ENCODE data around the gene AZIN2.

DNA sequence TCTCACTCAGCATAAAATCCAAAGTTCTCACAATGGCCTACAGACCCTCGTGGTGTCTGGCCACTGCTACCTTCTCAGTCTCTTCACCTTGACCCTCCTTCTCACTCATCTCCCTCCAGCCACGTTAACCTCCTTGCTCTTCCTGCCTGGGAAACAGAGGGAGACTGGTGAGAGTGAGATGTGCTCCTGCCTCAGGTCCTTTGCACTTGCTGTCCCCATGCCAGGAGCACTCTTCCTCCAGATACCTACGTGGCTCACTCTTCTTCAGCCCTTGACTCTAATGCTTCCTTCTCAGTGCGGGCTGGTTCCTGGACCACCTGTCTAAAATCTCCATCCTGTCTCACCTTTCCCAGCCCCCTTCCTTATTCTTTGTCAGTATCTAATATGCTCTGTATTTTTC, 76.2 kb downstream of the AZIN2 start:
- TF ChIP-seq, protein P1, sequence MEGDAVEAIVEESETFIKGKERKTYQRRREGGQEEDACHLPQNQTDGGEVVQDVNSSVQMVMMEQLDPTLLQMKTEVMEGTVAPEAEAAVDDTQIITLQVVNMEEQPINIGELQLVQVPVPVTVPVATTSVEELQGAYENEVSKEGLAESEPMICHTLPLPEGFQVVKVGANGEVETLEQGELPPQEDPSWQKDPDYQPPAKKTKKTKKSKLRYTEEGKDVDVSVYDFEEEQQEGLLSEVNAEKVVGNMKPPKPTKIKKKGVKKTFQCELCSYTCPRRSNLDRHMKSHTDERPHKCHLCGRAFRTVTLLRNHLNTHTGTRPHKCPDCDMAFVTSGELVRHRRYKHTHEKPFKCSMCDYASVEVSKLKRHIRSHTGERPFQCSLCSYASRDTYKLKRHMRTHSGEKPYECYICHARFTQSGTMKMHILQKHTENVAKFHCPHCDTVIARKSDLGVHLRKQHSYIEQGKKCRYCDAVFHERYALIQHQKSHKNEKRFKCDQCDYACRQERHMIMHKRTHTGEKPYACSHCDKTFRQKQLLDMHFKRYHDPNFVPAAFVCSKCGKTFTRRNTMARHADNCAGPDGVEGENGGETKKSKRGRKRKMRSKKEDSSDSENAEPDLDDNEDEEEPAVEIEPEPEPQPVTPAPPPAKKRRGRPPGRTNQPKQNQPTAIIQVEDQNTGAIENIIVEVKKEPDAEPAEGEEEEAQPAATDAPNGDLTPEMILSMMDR (IDR thresholded peaks at IDR 0.05), result no peak
- no peak for TF ChIP-seq POLR2A (IDR thresholded peaks at IDR 0.05)
